ENCODE measurements around the gene HDAC4.

The HDAC4 gene

GRCh38 chr2:239106966-239107365 lies 293.9 kb downstream of the HDAC4 start:
- DNase-seq: no peak
- in situ Hi-C loops (cut with MboI; ENCODE audit: low pct_unique_long_range_greater_than_20kb, low sequenced_read_pairs): no loop called here

- DNase-seq: peak; percentile 37
- in situ Hi-C loops (cut with MboI; ENCODE audit: low pct_unique_long_range_greater_than_20kb, low sequenced_read_pairs): no loop called here
Observed at GRCh38 chr2:239106314-239106908, 294.4 kb downstream of the HDAC4 start.

GRCh38 chr2:239105234-239105633 lies 295.6 kb downstream of the HDAC4 start:
- DNase-seq: no peak
- in situ Hi-C loops (cut with MboI; ENCODE audit: low pct_unique_long_range_greater_than_20kb, low sequenced_read_pairs): no loop called here

- in situ Hi-C loops (cut with MboI; ENCODE audit: low pct_unique_long_range_greater_than_20kb, low sequenced_read_pairs): no loop called here
Observed at GRCh38 chr2:239104800-239105199, 296.0 kb downstream of the HDAC4 start.

GRCh38 chr2:239103125-239104098 lies 297.4 kb downstream of the HDAC4 start:
- in situ Hi-C loops (cut with MboI; ENCODE audit: low pct_unique_long_range_greater_than_20kb, low sequenced_read_pairs): no loop called here
- DNase-seq: no peak

More at GRCh38 chr2:239104800-239105199, 296.0 kb downstream of the HDAC4 start:
- DNase-seq: no peak

GRCh38 chr2:239102266-239102665 lies 298.6 kb downstream of the HDAC4 start:
- DNase-seq: no peak
- in situ Hi-C loops (cut with MboI; ENCODE audit: low pct_unique_long_range_greater_than_20kb, low sequenced_read_pairs): no loop called here

- in situ Hi-C loops (cut with MboI; ENCODE audit: low pct_unique_long_range_greater_than_20kb, low sequenced_read_pairs): no loop called here
- no peak for DNase-seq
Observed at GRCh38 chr2:239101807-239102206, 299.0 kb downstream of the HDAC4 start.

- in situ Hi-C loops (cut with MboI; ENCODE audit: low pct_unique_long_range_greater_than_20kb, low sequenced_read_pairs): no loop called here
Observed at GRCh38 chr2:239101071-239101470, 299.7 kb downstream of the HDAC4 start.

GRCh38 chr2:239099474-239099873 lies 301.3 kb downstream of the HDAC4 start:
- in situ Hi-C loops (cut with MboI; ENCODE audit: low pct_unique_long_range_greater_than_20kb, low sequenced_read_pairs): no loop called here
- no peak for DNase-seq

More at GRCh38 chr2:239101071-239101470, 299.7 kb downstream of the HDAC4 start:
- no peak for DNase-seq

- DNase-seq: no peak
- in situ Hi-C loops (cut with MboI; ENCODE audit: low pct_unique_long_range_greater_than_20kb, low sequenced_read_pairs): no loop called here
Observed at GRCh38 chr2:239098288-239098970, 302.4 kb downstream of the HDAC4 start.

- in situ Hi-C loops (cut with MboI; ENCODE audit: low pct_unique_long_range_greater_than_20kb, low sequenced_read_pairs): no loop called here
Observed at GRCh38 chr2:239097428-239097696, 303.5 kb downstream of the HDAC4 start.

GRCh38 chr2:239096676-239097427 lies 304.0 kb downstream of the HDAC4 start:
- in situ Hi-C loops (cut with MboI; ENCODE audit: low pct_unique_long_range_greater_than_20kb, low sequenced_read_pairs): no loop called here
- DNase-seq: no peak

More at GRCh38 chr2:239097428-239097696, 303.5 kb downstream of the HDAC4 start:
- DNase-seq: no peak

- in situ Hi-C loops (cut with MboI; ENCODE audit: low pct_unique_long_range_greater_than_20kb, low sequenced_read_pairs): no loop called here
- no peak for DNase-seq
Observed at GRCh38 chr2:239095460-239096081, 305.2 kb downstream of the HDAC4 start.

GRCh38 chr2:239094867-239095266 lies 306.0 kb downstream of the HDAC4 start:
- no peak for DNase-seq
- in situ Hi-C loops (cut with MboI; ENCODE audit: low pct_unique_long_range_greater_than_20kb, low sequenced_read_pairs): no loop called here

GRCh38 chr2:239093952-239094351 lies 306.9 kb downstream of the HDAC4 start:
- in situ Hi-C loops (cut with MboI; ENCODE audit: low pct_unique_long_range_greater_than_20kb, low sequenced_read_pairs): no loop called here
- no peak for DNase-seq

- DNase-seq: no peak
- in situ Hi-C loops (cut with MboI; ENCODE audit: low pct_unique_long_range_greater_than_20kb, low sequenced_read_pairs): no loop called here
Observed at GRCh38 chr2:239093542-239093941, 307.3 kb downstream of the HDAC4 start.

- no peak for DNase-seq
- in situ Hi-C loops (cut with MboI; ENCODE audit: low pct_unique_long_range_greater_than_20kb, low sequenced_read_pairs): no loop called here
Observed at GRCh38 chr2:239092571-239093294, 308.1 kb downstream of the HDAC4 start.

- in situ Hi-C loops (cut with MboI; ENCODE audit: low pct_unique_long_range_greater_than_20kb, low sequenced_read_pairs): no loop called here
- DNase-seq: no peak
Observed at GRCh38 chr2:239089884-239090283, 310.9 kb downstream of the HDAC4 start.
